Breast epithelium (tissue), 3 donors: ENCODE measurements around the gene SIK2.

ENCODE experiments used
- POLR2A ChIP-seq: fragments of 450-650 bp; IDR thresholded peaks from one replicate; pipeline ENCODE4 v1.6.1; 2016; ENCODE audit warnings: antibody characterized with exemption, mild to moderate bottlenecking, moderate library complexity
- POLR2AphosphoS5 ChIP-seq, 3 donors: sonication (generic); formaldehyde crosslinking; IDR thresholded peaks; one replicate each; pipeline ENCODE4 v1.6.1; 2017; ENCODE audit warnings: antibody characterized with exemption in 3 of 3
- TF ChIP-seq, protein P1 (sequence below), 3 donors: fragments of 450-650 bp; IDR thresholded peaks; one replicate each; pipeline ENCODE4 v1.5.1; 2016 to 2017; ENCODE audit warnings: antibody characterized with exemption in 3 of 3, mild to moderate bottlenecking in 3 of 3, moderate library complexity in 3 of 3

DNA sequence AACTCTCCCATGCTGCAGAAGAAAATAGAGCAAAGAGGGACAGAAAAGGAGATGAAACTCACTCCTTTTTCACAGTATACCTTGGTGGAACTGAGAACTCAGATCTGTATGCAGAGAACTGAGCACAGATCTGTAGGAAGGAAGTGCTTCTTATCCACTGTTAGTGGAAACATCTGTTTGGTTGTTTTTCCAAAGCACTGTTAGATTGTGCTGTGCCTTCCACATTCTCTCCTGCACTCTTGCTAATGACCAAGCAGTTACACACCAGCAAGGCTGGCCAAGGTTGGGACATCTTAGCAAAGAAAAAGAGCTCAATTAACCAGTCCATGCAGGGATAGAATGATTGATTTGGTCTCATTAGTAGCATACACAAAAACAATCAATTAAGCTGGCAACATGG lies 20.1 kb upstream of the SIK2 start:
- TF ChIP-seq, protein P1, sequence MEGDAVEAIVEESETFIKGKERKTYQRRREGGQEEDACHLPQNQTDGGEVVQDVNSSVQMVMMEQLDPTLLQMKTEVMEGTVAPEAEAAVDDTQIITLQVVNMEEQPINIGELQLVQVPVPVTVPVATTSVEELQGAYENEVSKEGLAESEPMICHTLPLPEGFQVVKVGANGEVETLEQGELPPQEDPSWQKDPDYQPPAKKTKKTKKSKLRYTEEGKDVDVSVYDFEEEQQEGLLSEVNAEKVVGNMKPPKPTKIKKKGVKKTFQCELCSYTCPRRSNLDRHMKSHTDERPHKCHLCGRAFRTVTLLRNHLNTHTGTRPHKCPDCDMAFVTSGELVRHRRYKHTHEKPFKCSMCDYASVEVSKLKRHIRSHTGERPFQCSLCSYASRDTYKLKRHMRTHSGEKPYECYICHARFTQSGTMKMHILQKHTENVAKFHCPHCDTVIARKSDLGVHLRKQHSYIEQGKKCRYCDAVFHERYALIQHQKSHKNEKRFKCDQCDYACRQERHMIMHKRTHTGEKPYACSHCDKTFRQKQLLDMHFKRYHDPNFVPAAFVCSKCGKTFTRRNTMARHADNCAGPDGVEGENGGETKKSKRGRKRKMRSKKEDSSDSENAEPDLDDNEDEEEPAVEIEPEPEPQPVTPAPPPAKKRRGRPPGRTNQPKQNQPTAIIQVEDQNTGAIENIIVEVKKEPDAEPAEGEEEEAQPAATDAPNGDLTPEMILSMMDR (IDR thresholded peaks at IDR 0.05) = no peak
- TF ChIP-seq POLR2A (no peak), POLR2AphosphoS5 (IDR thresholded peaks at IDR 0.05) (no peak)
